GM12872 (cell line): Measurements from ENCODE around the gene LMO4.

Experiments
- TF ChIP-seq, protein P1 (sequence below): IDR thresholded peaks from 3 replicates; pipeline ENCODE4 v1.5.1; 2011; ENCODE audit warnings: low read depth, mild to moderate bottlenecking, low read length, moderate library complexity; ENCODE audit not compliant: insufficient read depth

LMO4 gene

DNA sequence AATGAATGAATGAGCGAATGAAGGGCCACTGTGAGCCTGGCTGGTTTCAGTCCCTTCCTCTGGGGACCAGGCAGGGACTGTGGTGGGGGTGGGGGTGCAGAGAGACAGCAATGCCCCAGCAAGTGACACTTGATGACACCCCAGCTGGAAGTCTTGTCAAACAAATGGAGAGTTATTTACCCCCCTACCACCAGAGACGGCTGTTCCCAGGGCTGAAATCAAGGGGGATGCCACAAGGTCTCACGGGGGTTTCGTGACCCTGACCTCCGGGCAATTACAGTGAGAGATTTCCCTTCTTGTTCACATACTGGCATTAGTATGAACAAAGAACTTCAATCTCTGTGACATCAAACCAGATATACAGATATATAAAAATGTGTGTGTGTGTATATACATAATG lies 34.0 kb upstream of the LMO4 start:
- TF ChIP-seq, protein P1, sequence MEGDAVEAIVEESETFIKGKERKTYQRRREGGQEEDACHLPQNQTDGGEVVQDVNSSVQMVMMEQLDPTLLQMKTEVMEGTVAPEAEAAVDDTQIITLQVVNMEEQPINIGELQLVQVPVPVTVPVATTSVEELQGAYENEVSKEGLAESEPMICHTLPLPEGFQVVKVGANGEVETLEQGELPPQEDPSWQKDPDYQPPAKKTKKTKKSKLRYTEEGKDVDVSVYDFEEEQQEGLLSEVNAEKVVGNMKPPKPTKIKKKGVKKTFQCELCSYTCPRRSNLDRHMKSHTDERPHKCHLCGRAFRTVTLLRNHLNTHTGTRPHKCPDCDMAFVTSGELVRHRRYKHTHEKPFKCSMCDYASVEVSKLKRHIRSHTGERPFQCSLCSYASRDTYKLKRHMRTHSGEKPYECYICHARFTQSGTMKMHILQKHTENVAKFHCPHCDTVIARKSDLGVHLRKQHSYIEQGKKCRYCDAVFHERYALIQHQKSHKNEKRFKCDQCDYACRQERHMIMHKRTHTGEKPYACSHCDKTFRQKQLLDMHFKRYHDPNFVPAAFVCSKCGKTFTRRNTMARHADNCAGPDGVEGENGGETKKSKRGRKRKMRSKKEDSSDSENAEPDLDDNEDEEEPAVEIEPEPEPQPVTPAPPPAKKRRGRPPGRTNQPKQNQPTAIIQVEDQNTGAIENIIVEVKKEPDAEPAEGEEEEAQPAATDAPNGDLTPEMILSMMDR: no peak

DNA sequence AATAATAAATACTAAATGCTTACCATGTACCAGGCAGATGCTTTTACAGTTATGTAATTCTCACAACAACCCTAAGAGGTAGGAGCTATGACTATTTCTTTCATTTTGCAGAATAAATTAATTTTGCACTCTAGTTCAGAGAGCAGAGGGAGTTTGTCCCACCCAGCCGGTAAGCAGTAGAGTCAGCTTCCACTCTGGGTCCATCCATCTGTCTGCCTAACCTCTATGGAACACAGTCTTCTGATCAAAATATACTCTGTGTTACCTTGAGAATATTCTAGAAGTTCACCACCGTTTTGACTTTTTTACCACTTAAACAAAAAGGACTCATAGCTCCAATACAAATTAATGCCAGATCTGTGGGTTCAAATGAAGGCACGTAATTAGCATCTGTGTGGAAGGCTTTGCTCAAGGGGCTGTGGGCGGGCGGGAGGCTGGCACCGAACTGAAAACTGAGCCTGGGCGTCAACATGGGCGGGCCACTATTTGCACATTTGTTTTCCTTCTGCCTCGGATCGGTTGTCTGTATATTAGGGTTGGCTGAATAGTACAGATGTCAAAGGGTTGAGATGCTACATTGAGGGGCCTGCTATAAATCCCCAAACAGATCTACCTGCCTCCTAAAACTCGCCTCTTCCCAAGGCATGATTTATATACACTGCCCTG lies 33.1 kb upstream of the LMO4 start:
- TF ChIP-seq, protein P1: no peak

DNA sequence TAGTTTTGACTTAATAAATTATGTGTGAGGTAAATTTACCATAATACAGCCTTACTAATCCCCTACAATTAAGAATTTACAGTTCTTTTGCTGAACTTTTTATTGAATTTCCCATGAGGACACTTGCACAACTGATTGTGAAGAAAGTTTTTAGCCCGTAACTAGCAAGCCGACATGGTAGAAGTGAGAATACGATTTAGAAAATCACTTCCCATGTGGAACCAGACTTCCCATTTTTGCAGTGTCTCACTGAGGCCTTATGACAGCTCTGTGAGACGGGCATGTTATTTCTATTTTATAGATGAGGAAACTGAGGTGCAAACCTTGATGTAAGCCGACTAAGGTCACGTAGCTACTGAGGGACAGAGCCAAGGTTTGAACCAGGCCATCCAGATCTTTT lies 32.5 kb upstream of the LMO4 start:
- TF ChIP-seq, protein P1: no peak

DNA sequence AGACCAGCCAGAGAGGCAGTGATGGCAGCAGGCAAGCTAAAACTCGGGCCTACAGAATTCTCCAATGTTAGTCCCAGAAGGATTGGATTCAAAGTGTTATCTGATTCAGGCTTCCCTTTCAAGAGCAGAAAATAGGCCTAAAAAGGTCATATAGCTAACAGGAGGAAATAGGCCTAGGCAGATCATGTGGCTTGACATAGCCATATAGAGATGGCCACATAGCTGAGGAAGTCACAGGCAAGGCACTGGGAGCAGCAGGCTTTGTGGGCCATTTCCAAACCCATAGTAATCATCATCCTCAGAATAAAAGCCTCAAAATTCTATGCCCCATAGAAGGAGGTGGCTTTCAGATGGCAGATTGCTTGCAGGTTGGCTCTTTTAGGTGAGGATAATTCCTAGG lies 29.0 kb upstream of the LMO4 start:
- TF ChIP-seq, protein P1: no peak

DNA sequence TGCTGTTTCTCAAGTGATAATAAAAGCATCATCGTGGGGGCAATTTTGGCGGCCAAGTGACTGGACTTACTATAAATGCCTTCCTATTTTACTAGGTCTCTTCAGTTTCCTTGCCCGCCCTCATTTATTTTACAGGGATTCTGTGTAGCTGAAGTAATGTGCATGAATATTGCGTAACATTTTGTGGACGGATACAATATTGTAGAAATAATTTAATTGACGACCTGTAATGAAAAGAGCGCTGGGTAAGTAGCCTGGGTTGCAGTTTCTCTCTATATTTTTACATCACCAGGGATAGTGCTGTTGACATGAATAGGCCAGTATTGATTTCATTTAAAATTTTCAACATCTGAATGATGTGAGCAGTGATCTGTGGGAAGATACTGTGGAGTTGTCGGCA lies 28.1 kb upstream of the LMO4 start:
- TF ChIP-seq, protein P1: no peak

DNA sequence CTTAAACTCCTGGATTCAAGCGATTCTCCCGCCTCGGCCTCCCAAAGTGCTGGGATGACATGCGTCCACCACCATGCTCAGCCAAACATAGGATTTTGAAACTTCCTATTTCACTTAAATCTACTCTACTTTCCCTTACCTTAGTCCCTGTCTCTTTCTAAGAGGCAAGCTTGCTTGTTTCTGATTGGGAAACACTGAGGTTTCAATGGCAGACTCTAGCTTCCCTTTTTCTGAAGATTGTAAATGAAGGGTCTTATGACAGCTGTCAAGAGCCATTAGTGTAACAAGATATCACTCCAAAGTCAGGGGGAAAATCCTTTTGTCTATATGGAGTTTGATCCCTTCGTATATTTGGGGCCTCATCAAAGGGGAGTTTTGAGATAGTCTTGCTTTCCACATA lies 23.5 kb upstream of the LMO4 start:
- TF ChIP-seq, protein P1: no peak

DNA sequence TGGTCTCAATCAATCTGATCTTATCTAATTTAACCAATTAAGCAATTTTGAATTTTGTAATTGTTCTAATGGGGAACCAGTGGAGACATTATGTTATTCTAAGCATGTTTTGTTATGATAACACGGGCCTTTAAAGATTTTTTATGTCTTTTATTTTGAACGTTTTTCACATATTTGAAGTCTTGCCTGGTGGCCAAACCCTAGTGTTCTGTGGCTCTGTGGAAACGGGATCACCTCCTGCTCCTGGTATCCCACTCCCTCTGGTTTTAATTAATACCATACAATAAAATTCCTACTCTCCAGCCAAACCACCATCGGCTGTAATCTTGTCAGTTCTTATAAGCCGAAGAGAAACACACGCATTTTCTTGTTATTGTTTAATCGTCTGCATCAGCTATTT lies 22.9 kb upstream of the LMO4 start:
- TF ChIP-seq, protein P1: no peak
